ENCODE data around the gene PLD6.

Gene PLD6

GRCh38 chr17:17226451-17227265 is 20.5 kb upstream of the PLD6 start:
- no peak for DNase-seq (ENCODE audit: low read depth)
- no peak overlapping the region for H3K4me3 ChIP-seq (ENCODE audit: low read depth, low read length)
- TF ChIP-seq CTCF (IDR thresholded peaks at IDR 0.05; ENCODE audit: control insufficient read depth, extremely low read depth, insufficient read depth): no peak

GRCh38 chr17:17225901-17226300 is 19.8 kb upstream of the PLD6 start:
- H3K4me3 ChIP-seq (ENCODE audit: low read depth, low read length): no peak overlapping the region
- TF ChIP-seq CTCF (IDR thresholded peaks at IDR 0.05; ENCODE audit: control insufficient read depth, extremely low read depth, insufficient read depth): no peak
- no peak for DNase-seq (ENCODE audit: low read depth)

GRCh38 chr17:17224137-17224536 is 18.0 kb upstream of the PLD6 start:
- no peak for DNase-seq (ENCODE audit: low read depth)
- no peak for TF ChIP-seq CTCF (IDR thresholded peaks at IDR 0.05; ENCODE audit: control insufficient read depth, extremely low read depth, insufficient read depth)

GRCh38 chr17:17223736-17224135 is 17.6 kb upstream of the PLD6 start:
- H3K4me3 ChIP-seq (ENCODE audit: low read depth, low read length): no peak overlapping the region
- DNase-seq (ENCODE audit: low read depth): no peak
- TF ChIP-seq CTCF (IDR thresholded peaks at IDR 0.05; ENCODE audit: control insufficient read depth, extremely low read depth, insufficient read depth): no peak

More at GRCh38 chr17:17224137-17224536, 18.0 kb upstream of the PLD6 start:
- no peak overlapping the region for H3K4me3 ChIP-seq (ENCODE audit: low read depth, low read length)

GRCh38 chr17:17221329-17221728 is 15.2 kb upstream of the PLD6 start:
- no peak for TF ChIP-seq CTCF (IDR thresholded peaks at IDR 0.05; ENCODE audit: control insufficient read depth, extremely low read depth, insufficient read depth)
- no peak overlapping the region for H3K4me3 ChIP-seq (ENCODE audit: low read depth, low read length)
- no peak for DNase-seq (ENCODE audit: low read depth)

GRCh38 chr17:17220529-17220928 is 14.4 kb upstream of the PLD6 start:
- DNase-seq (ENCODE audit: low read depth): no peak
- H3K4me3 ChIP-seq (ENCODE audit: low read depth, low read length): no peak overlapping the region
- TF ChIP-seq CTCF (IDR thresholded peaks at IDR 0.05; ENCODE audit: control insufficient read depth, extremely low read depth, insufficient read depth): no peak

GRCh38 chr17:17217995-17218394 is 11.9 kb upstream of the PLD6 start:
- H3K4me3 ChIP-seq (ENCODE audit: low read depth, low read length): no peak overlapping the region
- no peak for DNase-seq (ENCODE audit: low read depth)
- TF ChIP-seq CTCF (IDR thresholded peaks at IDR 0.05; ENCODE audit: control insufficient read depth, extremely low read depth, insufficient read depth): no peak
